ENCODE data around the gene MMP20.

GRCh38 chr11:102653744-102654291 is 28.7 kb upstream of the MMP20 start:
- TF ChIP-seq CTCF (IDR thresholded peaks at IDR 0.05) (no peak), POLR2A (IDR thresholded peaks at IDR 0.05) (no peak)
